IMR-90 (cell line): ENCODE measurements around the gene ZNF366.

Experiments used
- BHLHE40 ChIP-seq: fragments of 150-350 bp; IDR thresholded peaks from 2 replicates; pipeline ENCODE4 v1.6.1; 2016; ENCODE audit warnings: mild to moderate bottlenecking, low read depth, low read length
- CHD1 ChIP-seq: IDR thresholded peaks from 2 replicates; pipeline ENCODE4 v1.6.1; 2012; ENCODE audit warnings: low read depth, low read length, improper control_type of control experiment
- FOS ChIP-seq: fragments of 150-350 bp; IDR thresholded peaks from 2 replicates; pipeline ENCODE4 v1.6.1; 2016; ENCODE audit warnings: low read depth, low read length
- MXI1 ChIP-seq: IDR thresholded peaks from 2 replicates; pipeline ENCODE4 v1.6.1; 2012; ENCODE audit warnings: low read depth, mild to moderate bottlenecking, low read length, moderate library complexity, borderline replicate concordance
- POLR2A ChIP-seq: IDR thresholded peaks from 2 replicates; pipeline ENCODE4 v1.6.1; 2012; ENCODE audit warnings: mild to moderate bottlenecking, low read depth, low read length
- RAD21 ChIP-seq: IDR thresholded peaks from 2 replicates; pipeline ENCODE4 v1.6.1; 2012; ENCODE audit warnings: low read length, improper control_type of control experiment
- RCOR1 ChIP-seq: IDR thresholded peaks from 2 replicates; pipeline ENCODE4 v1.6.1; 2012; ENCODE audit warnings: mild to moderate bottlenecking, low read length, improper control_type of control experiment; ENCODE audit not compliant: insufficient replicate concordance
- RFX5 ChIP-seq: IDR thresholded peaks from 2 replicates; pipeline ENCODE4 v1.8.0; 2012; ENCODE audit warnings: low read depth, mild to moderate bottlenecking, low read length, moderate library complexity
- TF ChIP-seq, protein P1 (sequence below): fragments of 150-350 bp; IDR thresholded peaks from 2 replicates; pipeline ENCODE4 v1.6.1; 2016; ENCODE audit warnings: low read depth, mild to moderate bottlenecking, low read length, moderate library complexity, borderline replicate concordance
- TF ChIP-seq, protein P2 (sequence below): conservative IDR thresholded peaks from 2 replicates; pipeline ENCODE4 v1.5.1; 2012; ENCODE audit warnings: mild to moderate bottlenecking, low read depth, low read length, improper control_type of control experiment

DNA sequence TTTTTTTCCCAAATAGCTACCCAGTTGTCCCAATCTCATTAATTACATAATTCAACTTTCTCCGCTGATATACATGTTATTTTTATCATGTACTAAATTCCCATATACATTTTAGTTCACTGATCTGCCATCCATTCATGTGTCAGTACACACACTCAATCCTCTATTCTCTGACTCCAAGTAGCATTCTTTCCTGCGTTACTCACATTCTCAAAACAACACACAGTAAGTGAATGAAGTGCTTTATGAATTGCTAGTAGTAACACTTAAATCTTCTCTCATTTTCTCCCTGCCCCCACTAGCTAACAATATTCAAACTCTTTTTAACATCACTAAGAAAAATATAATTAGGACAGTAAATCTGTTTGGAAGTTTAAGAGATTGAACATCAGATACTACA is 8.9 kb downstream of the ZNF366 start:
- no peak for TF ChIP-seq RFX5
- no peak for TF ChIP-seq POLR2A
- TF ChIP-seq, protein P1, sequence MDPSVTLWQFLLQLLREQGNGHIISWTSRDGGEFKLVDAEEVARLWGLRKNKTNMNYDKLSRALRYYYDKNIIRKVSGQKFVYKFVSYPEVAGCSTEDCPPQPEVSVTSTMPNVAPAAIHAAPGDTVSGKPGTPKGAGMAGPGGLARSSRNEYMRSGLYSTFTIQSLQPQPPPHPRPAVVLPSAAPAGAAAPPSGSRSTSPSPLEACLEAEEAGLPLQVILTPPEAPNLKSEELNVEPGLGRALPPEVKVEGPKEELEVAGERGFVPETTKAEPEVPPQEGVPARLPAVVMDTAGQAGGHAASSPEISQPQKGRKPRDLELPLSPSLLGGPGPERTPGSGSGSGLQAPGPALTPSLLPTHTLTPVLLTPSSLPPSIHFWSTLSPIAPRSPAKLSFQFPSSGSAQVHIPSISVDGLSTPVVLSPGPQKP, result no peak
- no peak for TF ChIP-seq RAD21
- TF ChIP-seq BHLHE40, result no peak
- TF ChIP-seq RCOR1, result no peak
- TF ChIP-seq, protein P2, sequence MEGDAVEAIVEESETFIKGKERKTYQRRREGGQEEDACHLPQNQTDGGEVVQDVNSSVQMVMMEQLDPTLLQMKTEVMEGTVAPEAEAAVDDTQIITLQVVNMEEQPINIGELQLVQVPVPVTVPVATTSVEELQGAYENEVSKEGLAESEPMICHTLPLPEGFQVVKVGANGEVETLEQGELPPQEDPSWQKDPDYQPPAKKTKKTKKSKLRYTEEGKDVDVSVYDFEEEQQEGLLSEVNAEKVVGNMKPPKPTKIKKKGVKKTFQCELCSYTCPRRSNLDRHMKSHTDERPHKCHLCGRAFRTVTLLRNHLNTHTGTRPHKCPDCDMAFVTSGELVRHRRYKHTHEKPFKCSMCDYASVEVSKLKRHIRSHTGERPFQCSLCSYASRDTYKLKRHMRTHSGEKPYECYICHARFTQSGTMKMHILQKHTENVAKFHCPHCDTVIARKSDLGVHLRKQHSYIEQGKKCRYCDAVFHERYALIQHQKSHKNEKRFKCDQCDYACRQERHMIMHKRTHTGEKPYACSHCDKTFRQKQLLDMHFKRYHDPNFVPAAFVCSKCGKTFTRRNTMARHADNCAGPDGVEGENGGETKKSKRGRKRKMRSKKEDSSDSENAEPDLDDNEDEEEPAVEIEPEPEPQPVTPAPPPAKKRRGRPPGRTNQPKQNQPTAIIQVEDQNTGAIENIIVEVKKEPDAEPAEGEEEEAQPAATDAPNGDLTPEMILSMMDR, result no peak
- no peak for TF ChIP-seq MXI1
- TF ChIP-seq FOS, result no peak
- TF ChIP-seq CHD1, result no peak
